HG03342 (cell line): ENCODE measurements around the gene TAF11L13.

Experiments
- ATAC-seq: cut with Tn5 transposase; IDR thresholded peaks from one replicate; pipeline ENCODE4 v1.9.1; 2021; ENCODE audit warnings: mild to moderate bottlenecking, moderate library complexity; ENCODE audit not compliant: unreplicated experiment

Gene TAF11L13

GRCh38 chr5:17678751-17679324 is 47.0 kb downstream of the TAF11L13 start:
- ATAC-seq, result no peak

- no peak for ATAC-seq
These were observed 47.8 kb downstream of the TAF11L13 start for GRCh38 chr5:17679597-17680203.

GRCh38 chr5:17680737-17681136 is 48.8 kb downstream of the TAF11L13 start:
- ATAC-seq, result no peak
